AG04449 (cell line): ENCODE measurements around the gene TAL1.

Experiments
- CTCF ChIA-PET: fragments of 350-600 bp; formaldehyde crosslinking; extraction: SDS; loops from one replicate; lab custom pipeline; 2021; ENCODE audit warnings: antibody characterized with exemption; lab: Yijun Ruan, JAX
- POLR2A ChIA-PET: fragments of 400-600, 350-600 bp; formaldehyde crosslinking; extraction: SDS; loops from one replicate; lab custom pipeline; 2020; ENCODE audit warnings: antibody characterized with exemption, inconsistent platforms; lab: Yijun Ruan, JAX
- DNase-seq: peaks from one replicate; pipeline ENCODE4 v3.0.0-alpha.2; 2010; ENCODE audit warnings: low read depth, low spot score
- H3K4me3 ChIP-seq: 2 replicates; pipeline ENCODE4 v1.5.1; 2011; ENCODE audit warnings: low read depth, mild to moderate bottlenecking, control low read depth, low read length
- TF ChIP-seq, protein P1 (sequence below): IDR thresholded peaks from one replicate; pipeline ENCODE4 v1.5.1; 2011; ENCODE audit warnings: mild to moderate bottlenecking, moderate library complexity, low read length, control low read depth, inconsistent platforms; ENCODE audit not compliant: insufficient read depth; ENCODE audit errors: missing control alignments

Gene TAL1

DNA sequence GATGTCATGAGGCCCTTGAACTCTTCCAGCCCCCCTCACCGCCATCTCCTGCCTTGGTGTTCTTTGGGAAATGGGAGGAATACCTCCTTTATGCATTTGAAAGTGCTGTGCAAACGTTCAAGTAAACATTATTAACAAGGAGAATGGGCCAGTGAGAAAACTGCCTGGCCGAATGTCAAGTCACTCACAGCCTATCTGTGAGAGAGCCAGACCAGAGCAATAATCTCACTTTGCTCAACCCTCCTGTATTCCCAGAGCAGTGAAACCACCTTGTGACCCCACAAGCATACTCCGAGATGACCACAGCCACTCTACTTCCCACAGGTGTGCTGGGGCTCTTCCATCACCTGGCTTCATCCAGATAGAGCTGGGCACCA is 5.2 kb downstream of the TAL1 start:
- POLR2A ChIA-PET, result no interaction called here
- CTCF ChIA-PET, result interaction anchor here (1.5 to 3.7 kb wide), 3 partner anchors 11 to 36 kb away, joined by 4 to 21 read pairs (median 4); no protein-coding TSS in a partner anchor
- H3K4me3 ChIP-seq, result no peak overlapping the region
- DNase-seq, result no peak
- TF ChIP-seq, protein P1, sequence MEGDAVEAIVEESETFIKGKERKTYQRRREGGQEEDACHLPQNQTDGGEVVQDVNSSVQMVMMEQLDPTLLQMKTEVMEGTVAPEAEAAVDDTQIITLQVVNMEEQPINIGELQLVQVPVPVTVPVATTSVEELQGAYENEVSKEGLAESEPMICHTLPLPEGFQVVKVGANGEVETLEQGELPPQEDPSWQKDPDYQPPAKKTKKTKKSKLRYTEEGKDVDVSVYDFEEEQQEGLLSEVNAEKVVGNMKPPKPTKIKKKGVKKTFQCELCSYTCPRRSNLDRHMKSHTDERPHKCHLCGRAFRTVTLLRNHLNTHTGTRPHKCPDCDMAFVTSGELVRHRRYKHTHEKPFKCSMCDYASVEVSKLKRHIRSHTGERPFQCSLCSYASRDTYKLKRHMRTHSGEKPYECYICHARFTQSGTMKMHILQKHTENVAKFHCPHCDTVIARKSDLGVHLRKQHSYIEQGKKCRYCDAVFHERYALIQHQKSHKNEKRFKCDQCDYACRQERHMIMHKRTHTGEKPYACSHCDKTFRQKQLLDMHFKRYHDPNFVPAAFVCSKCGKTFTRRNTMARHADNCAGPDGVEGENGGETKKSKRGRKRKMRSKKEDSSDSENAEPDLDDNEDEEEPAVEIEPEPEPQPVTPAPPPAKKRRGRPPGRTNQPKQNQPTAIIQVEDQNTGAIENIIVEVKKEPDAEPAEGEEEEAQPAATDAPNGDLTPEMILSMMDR, result no peak

DNA sequence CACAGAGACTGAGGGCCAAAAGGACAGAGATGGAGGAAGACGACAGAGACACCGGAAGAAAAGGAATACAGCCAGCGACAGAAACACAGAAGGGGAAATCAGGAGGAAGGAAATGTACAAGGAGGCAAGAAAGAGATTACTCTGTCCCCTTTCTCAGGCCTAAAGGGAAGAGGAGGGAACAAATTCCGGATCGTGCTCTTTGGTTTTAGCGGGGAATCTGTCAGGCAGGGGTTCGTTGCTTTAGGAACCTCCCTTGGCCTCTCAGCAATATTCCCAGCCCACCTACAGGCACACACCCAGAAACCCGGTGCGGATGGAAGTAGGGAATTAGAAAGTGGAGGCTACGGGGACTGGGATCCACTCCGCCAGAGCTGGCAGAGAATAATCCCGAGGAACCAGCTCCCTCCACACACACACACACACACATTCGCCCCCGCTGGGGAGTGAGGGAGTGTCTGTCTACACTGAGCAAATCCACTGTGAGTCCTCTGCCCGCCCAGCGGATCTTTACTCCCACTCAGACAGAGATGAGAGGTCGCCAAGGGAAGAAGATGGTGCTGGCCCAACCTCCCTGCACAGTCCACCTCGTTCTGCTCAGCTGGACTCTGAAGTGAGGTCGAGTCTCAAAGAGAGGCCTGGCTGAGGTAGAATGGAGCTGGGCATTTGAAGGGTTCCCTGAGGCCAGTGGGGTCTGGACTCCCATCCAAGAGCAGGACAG is 5.7 kb downstream of the TAL1 start:
- no peak overlapping the region for H3K4me3 ChIP-seq
- POLR2A ChIA-PET, result no interaction called here
- CTCF ChIA-PET, result interaction anchor here (1.5 kb wide), 2 partner anchors 11 to 37 kb away, joined by 4 read pairs; no protein-coding TSS in a partner anchor
- no peak for DNase-seq
- TF ChIP-seq, protein P1, result no peak

DNA sequence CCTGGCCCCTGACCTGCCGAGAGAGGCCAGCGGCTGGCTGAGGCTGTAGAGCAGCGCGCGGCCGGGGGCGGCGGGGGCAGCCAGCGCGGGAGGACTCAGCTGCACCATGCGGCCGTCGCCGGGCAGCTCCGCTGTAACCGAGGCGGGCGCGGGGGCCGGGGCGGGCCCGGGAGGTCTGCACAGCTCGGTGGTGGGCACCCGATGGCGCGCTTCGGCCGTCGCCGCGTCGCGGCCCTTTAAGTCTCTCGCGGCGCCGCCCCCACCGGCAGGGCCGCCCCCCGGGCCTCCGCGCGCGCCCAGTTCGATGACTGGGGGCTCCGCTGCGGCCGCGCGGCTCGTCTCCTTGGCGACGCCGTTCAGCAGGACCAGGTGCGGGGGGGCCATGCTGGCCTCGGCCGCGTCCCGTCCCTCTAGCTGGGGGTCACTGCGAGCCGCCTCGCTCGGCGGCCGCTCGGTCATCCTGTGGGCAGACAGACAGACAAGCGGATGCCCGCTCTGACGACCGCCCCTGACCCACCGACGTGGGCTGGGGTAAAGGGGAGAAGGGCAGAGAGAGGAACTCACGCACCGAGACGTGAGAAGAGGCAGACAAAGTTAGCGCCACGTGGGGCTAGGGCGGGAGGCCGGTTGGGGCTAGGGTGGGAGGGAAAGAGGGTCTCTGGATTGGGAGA is 6.5 kb downstream of the TAL1 start:
- ChIA-PET POLR2A (no interaction called here), CTCF (interaction anchor here (0.7 to 1.8 kb wide), 2 partner anchors 32 to 47 kb away, joined by 3 to 6 read pairs; no protein-coding TSS in a partner anchor)
- no peak overlapping the region for H3K4me3 ChIP-seq
- TF ChIP-seq, protein P1, result no peak
- no peak for DNase-seq

DNA sequence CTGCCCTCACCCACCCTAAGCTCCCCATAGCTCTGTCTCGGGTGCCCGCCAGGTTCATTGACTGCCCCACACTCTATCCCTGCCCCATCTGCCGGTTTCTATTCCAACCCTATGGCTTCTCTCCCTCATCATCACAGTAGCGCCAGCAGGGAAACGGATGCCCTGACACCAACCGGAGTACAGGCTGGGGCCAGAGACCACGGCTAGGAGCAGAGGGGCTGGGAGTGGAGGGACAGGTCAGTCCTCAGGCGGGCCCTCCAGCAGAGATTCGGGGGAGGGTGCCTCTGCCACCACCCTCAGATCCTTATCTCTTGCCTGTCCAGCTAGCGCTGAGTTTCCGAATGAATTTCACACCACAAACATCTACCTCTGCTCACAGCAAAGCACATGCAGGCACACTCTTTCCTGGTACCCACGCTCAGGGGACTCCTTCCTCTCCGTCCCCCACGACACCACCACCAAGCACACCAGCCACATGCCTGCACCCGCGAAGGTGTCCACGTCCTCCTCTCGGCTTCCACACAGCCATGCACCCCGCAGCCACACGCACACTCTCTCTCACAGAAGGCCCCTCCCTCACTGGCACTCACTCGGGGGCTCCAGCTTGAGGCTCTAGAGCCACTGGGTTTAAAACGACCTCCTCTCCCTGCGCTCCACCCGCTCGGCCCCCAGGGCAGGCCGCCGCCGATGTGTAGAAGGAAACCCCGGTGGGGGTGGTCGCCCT is 7.2 kb downstream of the TAL1 start:
- TF ChIP-seq, protein P1, result no peak
- ChIA-PET CTCF (interaction anchor here (0.7 to 1.8 kb wide), 2 partner anchors 31 to 46 kb away, joined by 3 to 6 read pairs; no protein-coding TSS in a partner anchor), POLR2A (no interaction called here)
- H3K4me3 ChIP-seq, result no peak overlapping the region
- DNase-seq, result no peak

DNA sequence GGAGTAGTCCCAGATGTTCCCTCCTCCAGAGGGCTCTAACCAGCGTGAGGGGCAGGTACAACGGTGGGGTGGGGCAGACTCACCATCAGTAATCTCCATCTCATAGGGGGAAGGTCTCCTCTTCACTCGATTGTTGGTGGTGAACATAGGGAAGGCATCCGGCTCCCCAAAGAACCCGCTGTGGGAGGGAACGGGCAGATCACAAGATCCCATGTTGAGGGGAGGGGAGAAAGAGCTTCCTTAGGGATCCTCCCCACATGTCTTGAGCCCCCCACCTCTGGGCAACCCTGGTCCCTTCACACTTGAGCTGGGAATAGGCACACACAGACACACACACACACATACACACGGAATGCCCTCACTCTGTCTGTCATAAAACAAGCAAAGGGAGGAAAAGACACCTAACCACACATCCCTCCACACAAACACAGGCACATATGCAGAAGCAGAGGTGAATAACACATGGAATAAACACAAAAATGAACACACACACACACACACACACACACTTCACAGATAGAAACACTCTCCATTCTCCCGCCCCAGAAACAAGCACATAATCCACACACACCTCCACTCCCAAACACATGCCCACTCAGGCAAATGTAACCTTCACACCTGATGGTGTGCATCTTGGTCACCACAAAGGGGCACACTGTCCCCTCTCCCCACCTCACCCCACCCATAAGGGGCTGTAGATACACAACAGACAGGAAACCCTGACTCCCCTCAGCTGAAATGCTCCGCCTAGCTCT is 7.9 kb downstream of the TAL1 start:
- no peak for DNase-seq
- ChIA-PET POLR2A (no interaction called here), CTCF (interaction anchor here (1.8 kb wide), 1 partner anchor 30 kb away, joined by 6 read pairs; no protein-coding TSS in a partner anchor)
- TF ChIP-seq, protein P1, result no peak
- H3K4me3 ChIP-seq, result no peak overlapping the region
